22Rv1 (cell line): ENCODE results near the gene LRCH2.

ENCODE experiments used
- ZFX ChIP-seq: fragments of 450-650 bp; IDR thresholded peaks from 2 replicates; pipeline ENCODE4 v1.6.1; 2017; ENCODE audit warnings: antibody characterized with exemption, borderline replicate concordance
- TF ChIP-seq, protein P1 (sequence below): fragments of 450-650 bp; IDR thresholded peaks from 2 replicates; pipeline ENCODE4 v1.5.1; 2017; ENCODE audit warnings: mild to moderate bottlenecking

DNA sequence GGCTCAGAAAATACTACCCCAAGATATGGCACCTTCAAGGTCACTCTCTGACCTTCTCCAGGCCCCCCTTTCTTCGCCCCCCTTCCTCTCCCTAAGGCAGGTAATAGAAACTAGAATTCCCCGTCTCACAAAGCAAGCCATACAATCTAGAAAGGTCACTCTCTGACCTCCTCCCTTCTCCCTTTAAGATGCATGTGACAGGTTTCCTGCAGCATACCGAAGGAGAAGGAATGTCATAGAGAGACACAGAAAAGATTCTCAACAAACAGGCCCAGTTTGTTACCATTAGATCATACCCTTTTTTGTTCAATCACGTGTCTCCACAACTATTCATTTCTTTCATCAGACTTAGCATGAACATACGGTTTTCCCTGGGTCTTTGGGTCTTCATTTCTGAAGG is 95.9 kb downstream of the LRCH2 start:
- TF ChIP-seq, protein P1, sequence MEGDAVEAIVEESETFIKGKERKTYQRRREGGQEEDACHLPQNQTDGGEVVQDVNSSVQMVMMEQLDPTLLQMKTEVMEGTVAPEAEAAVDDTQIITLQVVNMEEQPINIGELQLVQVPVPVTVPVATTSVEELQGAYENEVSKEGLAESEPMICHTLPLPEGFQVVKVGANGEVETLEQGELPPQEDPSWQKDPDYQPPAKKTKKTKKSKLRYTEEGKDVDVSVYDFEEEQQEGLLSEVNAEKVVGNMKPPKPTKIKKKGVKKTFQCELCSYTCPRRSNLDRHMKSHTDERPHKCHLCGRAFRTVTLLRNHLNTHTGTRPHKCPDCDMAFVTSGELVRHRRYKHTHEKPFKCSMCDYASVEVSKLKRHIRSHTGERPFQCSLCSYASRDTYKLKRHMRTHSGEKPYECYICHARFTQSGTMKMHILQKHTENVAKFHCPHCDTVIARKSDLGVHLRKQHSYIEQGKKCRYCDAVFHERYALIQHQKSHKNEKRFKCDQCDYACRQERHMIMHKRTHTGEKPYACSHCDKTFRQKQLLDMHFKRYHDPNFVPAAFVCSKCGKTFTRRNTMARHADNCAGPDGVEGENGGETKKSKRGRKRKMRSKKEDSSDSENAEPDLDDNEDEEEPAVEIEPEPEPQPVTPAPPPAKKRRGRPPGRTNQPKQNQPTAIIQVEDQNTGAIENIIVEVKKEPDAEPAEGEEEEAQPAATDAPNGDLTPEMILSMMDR = no peak
- no peak for TF ChIP-seq ZFX
